Activated B cell treated with CpG ODN at 0.5 μM for 24 hours (primary cell): ENCODE measurements around the gene ITGA5. TPM values are rescaled to one million over a fixed set of nuclear protein-coding genes. Genes with fewer than 3 reads are reported as not detected.

Experiments
- ATAC-seq: fragments of 200-7000 bp; cut with Tn5 transposase; one replicate; pipeline ENCODE4 v1.10.0; 2021; ENCODE audit warnings: low read depth, mild to moderate bottlenecking, moderate library complexity
- CTCF ChIA-PET: fragments of 350-600 bp; sonication (Branson Sonifier 250); formaldehyde crosslinking; loops from one replicate; lab custom pipeline; 2021; ENCODE audit warnings: antibody characterized with exemption; lab: Charles Lee
- POLR2A ChIA-PET: fragments of 350-600 bp; sonication (Branson Sonifier 250); formaldehyde crosslinking; loops from one replicate; lab custom pipeline; 2021; ENCODE audit warnings: antibody characterized with exemption; lab: Charles Lee
- DNase-seq: peaks from one replicate; pipeline ENCODE4 v3.0.0; 2022
- H3K27ac Mint-ChIP-seq: one replicate; pipeline ENCODE4 v1.8.0; 2020; ENCODE audit warnings: mixed read lengths
- H3K27me3 Mint-ChIP-seq: one replicate; pipeline ENCODE4 v1.8.0; 2021; ENCODE audit warnings: mixed read lengths
- H3K36me3 Mint-ChIP-seq: one replicate; pipeline ENCODE4 v1.8.0; 2021; ENCODE audit warnings: low read depth, mixed read lengths
- H3K4me1 Mint-ChIP-seq: one replicate; pipeline ENCODE4 v1.8.0; 2021; ENCODE audit warnings: mixed read lengths
- H3K4me3 Mint-ChIP-seq: one replicate; pipeline ENCODE4 v1.8.0; 2020; ENCODE audit warnings: mild to moderate bottlenecking, mixed read lengths
- H3K9me3 Mint-ChIP-seq: one replicate; pipeline ENCODE4 v1.8.0; 2020; ENCODE audit warnings: mixed read lengths
- CTCF ChIP-seq: fragments of 200-600 bp; IDR thresholded peaks from one replicate; pipeline ENCODE4 v1.8.0; 2022; ENCODE audit warnings: antibody characterized with exemption, mild to moderate bottlenecking
- intact Hi-C: fragments of 100-400 bp; cut with micrococcal nuclease; formaldehyde crosslinking; loops from one replicate; pipeline ENCODE4 v1.15.1; 2024
- total RNA-seq: library from RNA; stranded (reverse); gene quantifications from 2 replicates; pipeline ENCODE4 v1.2.3, GENCODE V29; 2022

The ITGA5 gene
- total RNA-seq, 1 donor from 2014 or later: 1.0 TPM

- POLR2A ChIA-PET: no interaction called here
- H3K4me3 Mint-ChIP-seq: no peak overlapping the region
Observed at GRCh38 chr12:54401119-54401518, 17.9 kb downstream of the ITGA5 start.

GRCh38 chr12:54398995-54399793, 19.9 kb downstream of the ITGA5 start:
- TF ChIP-seq CTCF: peak; percentile 59
- Mint-ChIP-seq H3K27me3 (no peaks in the 10 kb centered on the region), H3K4me1 (peaks cover 2% of the 10 kb centered on the region), H3K27ac (no peak overlapping the region), H3K9me3 (no peaks in the 10 kb centered on the region), H3K4me3 (no peak overlapping the region), H3K36me3 (no peaks in the 10 kb centered on the region)
- DNase-seq: peak; percentile 79
- CTCF ChIA-PET: interaction anchor here (0.6 to 11.5 kb wide), 27 partner anchors 8 to 173 kb away, joined by 3 to 361 read pairs (median 4); partner anchors contain the start of gene ZNF385A
- peak; percentile 99 for ATAC-seq
- intact Hi-C loops: loop anchor here (1.0 to 10.0 kb wide), 5 partner anchors 14 to 674 kb away; partner anchors contain the start of genes CALCOCO1, HOXC8 and HOXC9
- POLR2A ChIA-PET: interaction anchor here (1.0 to 1.6 kb wide), 4 partner anchors 12 to 150 kb away, joined by 3 to 7 read pairs (median 4); partner anchors contain the start of gene PDE1B

More at GRCh38 chr12:54401119-54401518, 17.9 kb downstream of the ITGA5 start:
- H3K9me3 Mint-ChIP-seq: no peaks in the 10 kb centered on the region
- CTCF ChIA-PET: interaction anchor here (2.0 to 11.5 kb wide), 5 partner anchors 12 to 41 kb away, joined by 15 to 361 read pairs (median 30); no protein-coding TSS in a partner anchor
- no peaks in the 10 kb centered on the region for H3K36me3 Mint-ChIP-seq
- ATAC-seq: no peak
- TF ChIP-seq CTCF: no peak
- intact Hi-C loops: no loop called here
- peaks cover 4% of the 10 kb centered on the region for H3K4me1 Mint-ChIP-seq
- H3K27ac Mint-ChIP-seq: no peak overlapping the region
- H3K27me3 Mint-ChIP-seq: no peaks in the 10 kb centered on the region
- no peak for DNase-seq

GRCh38 chr12:54398218-54398617, 20.8 kb downstream of the ITGA5 start:
- H3K27ac Mint-ChIP-seq: no peak overlapping the region
- ChIA-PET CTCF (interaction anchor here (0.6 to 11.5 kb wide), 7 partner anchors 12 to 205 kb away, joined by 3 to 361 read pairs (median 22); partner anchors contain the start of gene ZNF385A), POLR2A (no interaction called here)
- TF ChIP-seq CTCF: no peak
- ATAC-seq (no peak), DNase-seq (no peak)
- intact Hi-C loops: loop anchor here (2.0 to 10.0 kb wide), 4 partner anchors 15 to 673 kb away; partner anchors contain the start of genes CALCOCO1, HOXC8 and HOXC9
- H3K36me3 Mint-ChIP-seq: no peaks in the 10 kb centered on the region
- H3K4me3 Mint-ChIP-seq: no peak overlapping the region
- peaks cover 10% of the 10 kb centered on the region for H3K4me1 Mint-ChIP-seq
- no peaks in the 10 kb centered on the region for H3K27me3 Mint-ChIP-seq
- no peaks in the 10 kb centered on the region for H3K9me3 Mint-ChIP-seq

GRCh38 chr12:54397157-54397556, 21.9 kb downstream of the ITGA5 start:
- no peaks in the 10 kb centered on the region for H3K27me3 Mint-ChIP-seq
- H3K27ac Mint-ChIP-seq: no peak overlapping the region
- intact Hi-C loops: loop anchor here (10.0 kb wide), 2 partner anchors 392 to 672 kb away; partner anchors contain the start of genes CALCOCO1, HOXC8 and HOXC9
- TF ChIP-seq CTCF: no peak
- H3K36me3 Mint-ChIP-seq: no peaks in the 10 kb centered on the region
- no peak overlapping the region for H3K4me3 Mint-ChIP-seq
- peaks cover 10% of the 10 kb centered on the region for H3K4me1 Mint-ChIP-seq
- ATAC-seq: no peak
- no peaks in the 10 kb centered on the region for H3K9me3 Mint-ChIP-seq
- POLR2A ChIA-PET: no interaction called here
- CTCF ChIA-PET: interaction anchor here (1.2 to 11.5 kb wide), 6 partner anchors 10 to 175 kb away, joined by 3 to 361 read pairs (median 10); no protein-coding TSS in a partner anchor
- DNase-seq: no peak

GRCh38 chr12:54395545-54395944, 23.5 kb downstream of the ITGA5 start:
- Mint-ChIP-seq H3K36me3 (no peaks in the 10 kb centered on the region), H3K4me3 (no peak overlapping the region), H3K4me1 (peaks cover 21% of the 10 kb centered on the region), H3K9me3 (no peaks in the 10 kb centered on the region), H3K27ac (no peak overlapping the region), H3K27me3 (no peaks in the 10 kb centered on the region)
- intact Hi-C loops: loop anchor here (10.0 kb wide), 2 partner anchors 391 to 671 kb away; partner anchors contain the start of genes CALCOCO1, HOXC8 and HOXC9
- ChIA-PET POLR2A (no interaction called here), CTCF (interaction anchor here (0.5 to 11.5 kb wide), 8 partner anchors 8 to 175 kb away, joined by 3 to 361 read pairs (median 8); no protein-coding TSS in a partner anchor)
- TF ChIP-seq CTCF: no peak
- no peak for ATAC-seq
- DNase-seq: no peak
